T-helper 17 cell (primary cell): ENCODE measurements around the gene MST1. TPM values are rescaled to one million over a fixed set of nuclear protein-coding genes. Genes with fewer than 3 reads are reported as not detected.
A peak's percentile ranks its signal among the peaks of the same experiment; 100 is the strongest.

Experiments used
- ATAC-seq: fragments of 150-1000 bp; cut with Tn5 transposase; 2 replicates; pipeline ENCODE4 v1.10.0; 2021; ENCODE audit warnings: mild to moderate bottlenecking, moderate library complexity
- DNase-seq, 3 donors: peaks; one replicate each; pipeline versions ENCODE4 v3.0.0 to v3.0.0-alpha.2; 2020 to 2021
- H3K9me3 ChIP-seq: one replicate; pipeline ENCODE4 v1.7.0; 2013; ENCODE audit warnings: low read length, mild to moderate bottlenecking; ENCODE audit not compliant: control insufficient read depth, poor library complexity, severe bottlenecking
- H3K27ac Mint-ChIP-seq: one replicate; pipeline ENCODE4 v1.8.0; 2022; ENCODE audit warnings: mild to moderate bottlenecking, moderate library complexity, mixed read lengths
- H3K27me3 Mint-ChIP-seq: one replicate; pipeline ENCODE4 v1.8.0; 2022; ENCODE audit warnings: mixed read lengths
- H3K36me3 Mint-ChIP-seq: one replicate; pipeline ENCODE4 v1.8.0; 2022; ENCODE audit warnings: low read depth, mixed read lengths
- H3K4me1 Mint-ChIP-seq: one replicate; pipeline ENCODE4 v1.8.0; 2022; ENCODE audit warnings: mild to moderate bottlenecking, mixed read lengths
- H3K4me3 Mint-ChIP-seq: one replicate; pipeline ENCODE4 v1.8.0; 2022; ENCODE audit warnings: mild to moderate bottlenecking, moderate library complexity, mixed read lengths
- total RNA-seq, 4 donors: library from RNA in 2 of 4; stranded (reverse) in 2 of 4; gene quantifications; one replicate each; pipeline ENCODE4 v1.2.3 and lab custom pipeline; 2022 to 2026

MST1 gene
- total RNA-seq, 2 donors from 2014 or later = 7.5 to 11.3 TPM

- no peaks in the 10 kb centered on the region for H3K36me3 Mint-ChIP-seq
- no peak for DNase-seq
- H3K4me1 Mint-ChIP-seq = peaks cover 24% of the 10 kb centered on the region
- peak overlapping the region; percentile 95 for H3K4me3 Mint-ChIP-seq
- H3K9me3 ChIP-seq = no peaks in the 10 kb centered on the region
- H3K27ac Mint-ChIP-seq = peak overlapping the region; percentile 70
- ATAC-seq = no peak
- H3K27me3 Mint-ChIP-seq = no peaks in the 10 kb centered on the region
Measured at GRCh38 chr3:49673121-49673714, 16.1 kb downstream of the MST1 start.

- DNase-seq (peak; percentile 50 to 66 (median 58)), ATAC-seq (no peak)
- Mint-ChIP-seq H3K36me3 (no peaks in the 10 kb centered on the region), H3K27me3 (no peaks in the 10 kb centered on the region), H3K4me3 (peak overlapping the region; percentile 70), H3K27ac (peak overlapping the region; percentile 16), H3K4me1 (peaks cover 24% of the 10 kb centered on the region)
- H3K9me3 ChIP-seq = no peaks in the 10 kb centered on the region
Measured at GRCh38 chr3:49671291-49672288, 17.7 kb downstream of the MST1 start.

- H3K4me1 Mint-ChIP-seq = peaks cover 22% of the 10 kb centered on the region
- no peaks in the 10 kb centered on the region for H3K36me3 Mint-ChIP-seq
- no peaks in the 10 kb centered on the region for H3K27me3 Mint-ChIP-seq
- no peaks in the 10 kb centered on the region for H3K9me3 ChIP-seq
- no peak overlapping the region for H3K4me3 Mint-ChIP-seq
- DNase-seq = no peak
- no peak overlapping the region for H3K27ac Mint-ChIP-seq
- ATAC-seq = no peak
Measured at GRCh38 chr3:49670940-49671290, 18.4 kb downstream of the MST1 start.

GRCh38 chr3:49669352-49669751 lies 19.9 kb downstream of the MST1 start:
- no peaks in the 10 kb centered on the region for H3K36me3 Mint-ChIP-seq
- peaks cover 11% of the 10 kb centered on the region for H3K4me1 Mint-ChIP-seq
- no peaks in the 10 kb centered on the region for H3K9me3 ChIP-seq
- H3K4me3 Mint-ChIP-seq = no peak overlapping the region
- DNase-seq = no peak
- no peak overlapping the region for H3K27ac Mint-ChIP-seq
- ATAC-seq = no peak
- H3K27me3 Mint-ChIP-seq = peaks cover 1% of the 10 kb centered on the region

- H3K4me3 Mint-ChIP-seq = no peak overlapping the region
- peak overlapping the region; percentile 53 for H3K27ac Mint-ChIP-seq
- H3K4me1 Mint-ChIP-seq = peaks cover 9% of the 10 kb centered on the region
- H3K27me3 Mint-ChIP-seq = peaks cover 5% of the 10 kb centered on the region
- ATAC-seq (no peak), DNase-seq (no peak)
- no peaks in the 10 kb centered on the region for H3K36me3 Mint-ChIP-seq
- no peaks in the 10 kb centered on the region for H3K9me3 ChIP-seq
Measured at GRCh38 chr3:49668861-49669260, 20.4 kb downstream of the MST1 start.

GRCh38 chr3:49668414-49668797 lies 20.9 kb downstream of the MST1 start:
- H3K9me3 ChIP-seq = no peaks in the 10 kb centered on the region
- Mint-ChIP-seq H3K36me3 (no peaks in the 10 kb centered on the region), H3K27ac (peak overlapping the region; percentile 53), H3K4me3 (no peak overlapping the region), H3K27me3 (peaks cover 5% of the 10 kb centered on the region), H3K4me1 (peaks cover 5% of the 10 kb centered on the region)
- DNase-seq (no peak), ATAC-seq (no peak)

GRCh38 chr3:49667701-49668413 lies 21.4 kb downstream of the MST1 start:
- Mint-ChIP-seq H3K4me1 (peaks cover 5% of the 10 kb centered on the region), H3K36me3 (no peaks in the 10 kb centered on the region), H3K27ac (no peak overlapping the region), H3K27me3 (peaks cover 5% of the 10 kb centered on the region), H3K4me3 (no peak overlapping the region)
- no peaks in the 10 kb centered on the region for H3K9me3 ChIP-seq
- ATAC-seq = no peak
- no peak for DNase-seq

GRCh38 chr3:49666592-49666991 lies 22.7 kb downstream of the MST1 start:
- Mint-ChIP-seq H3K4me3 (no peak overlapping the region), H3K36me3 (peaks cover 2% of the 10 kb centered on the region), H3K27me3 (peaks cover 8% of the 10 kb centered on the region), H3K4me1 (peaks cover 2% of the 10 kb centered on the region), H3K27ac (no peak overlapping the region)
- ATAC-seq = no peak
- no peaks in the 10 kb centered on the region for H3K9me3 ChIP-seq
- DNase-seq = no peak

GRCh38 chr3:49665822-49666519 lies 23.3 kb downstream of the MST1 start:
- Mint-ChIP-seq H3K4me1 (no peaks in the 10 kb centered on the region), H3K27me3 (peaks cover 14% of the 10 kb centered on the region), H3K4me3 (no peak overlapping the region), H3K27ac (no peak overlapping the region), H3K36me3 (peaks cover 2% of the 10 kb centered on the region)
- ATAC-seq (no peak), DNase-seq (no peak)
- no peaks in the 10 kb centered on the region for H3K9me3 ChIP-seq

- H3K36me3 Mint-ChIP-seq = peaks cover 2% of the 10 kb centered on the region
- H3K4me3 Mint-ChIP-seq = peak overlapping the region; percentile 25
Measured at GRCh38 chr3:49664300-49664699, 25.0 kb downstream of the MST1 start.

GRCh38 chr3:49663831-49664230 lies 25.4 kb downstream of the MST1 start:
- H3K4me3 Mint-ChIP-seq = peak overlapping the region; percentile 25
- peaks cover 16% of the 10 kb centered on the region for H3K27me3 Mint-ChIP-seq
- peaks cover 5% of the 10 kb centered on the region for H3K4me1 Mint-ChIP-seq

More at GRCh38 chr3:49664300-49664699, 25.0 kb downstream of the MST1 start:
- Mint-ChIP-seq H3K27ac (no peak overlapping the region), H3K4me1 (peaks cover 1% of the 10 kb centered on the region), H3K27me3 (peaks cover 16% of the 10 kb centered on the region)
- no peaks in the 10 kb centered on the region for H3K9me3 ChIP-seq
- no peak for ATAC-seq
- DNase-seq = no peak

GRCh38 chr3:49662720-49663413 lies 26.4 kb downstream of the MST1 start:
- Mint-ChIP-seq H3K27me3 (peaks cover 16% of the 10 kb centered on the region), H3K4me3 (no peak overlapping the region), H3K4me1 (peaks cover 9% of the 10 kb centered on the region), H3K36me3 (peaks cover 2% of the 10 kb centered on the region), H3K27ac (no peak overlapping the region)
- ATAC-seq (no peak), DNase-seq (no peak)
- no peaks in the 10 kb centered on the region for H3K9me3 ChIP-seq

More at GRCh38 chr3:49663831-49664230, 25.4 kb downstream of the MST1 start:
- Mint-ChIP-seq H3K36me3 (peaks cover 2% of the 10 kb centered on the region), H3K27ac (no peak overlapping the region)
- no peaks in the 10 kb centered on the region for H3K9me3 ChIP-seq
- DNase-seq = no peak
- ATAC-seq = no peak
